Stimulated activated CD8-positive, alpha-beta memory T cell treated with anti-CD3 and anti-CD28 coated beads, Interleukin-4, amount 100 ng/mL, for 24 hours (primary cell): ENCODE measurements around the gene CBY3.
"Not testable (repeated sequence)": the region's sequence is repeated elsewhere in the genome, so short reads cannot be mapped to it uniquely, and the experiment has no call there.

ENCODE experiments used
- DNase-seq: peaks from one replicate; pipeline ENCODE4 v3.0.0-alpha.2; 2020; ENCODE audit warnings: low read depth

Gene CBY3

GRCh38 chr5:179668391-179668790 lies 12.4 kb downstream of the CBY3 start:
- DNase-seq, result no peak

DNA sequence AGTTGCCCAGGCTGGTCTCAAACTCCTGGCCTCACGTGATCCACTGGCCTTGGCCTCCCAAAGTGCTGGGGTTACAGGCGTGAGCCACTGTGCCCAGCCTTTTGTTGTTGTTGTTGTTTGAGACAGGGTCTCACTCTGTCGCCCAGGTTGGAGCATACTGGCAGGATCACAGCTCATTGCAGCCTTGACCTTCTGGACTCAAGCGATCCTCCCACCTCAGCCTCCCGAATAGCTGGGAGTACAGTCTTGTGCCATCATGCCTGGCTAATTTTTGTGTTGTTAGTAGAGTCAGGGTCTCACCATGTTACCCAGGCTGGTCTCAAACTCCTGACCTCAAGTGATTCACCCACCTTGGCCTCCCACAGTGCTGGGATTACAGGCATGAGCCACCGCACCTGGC lies 19.2 kb downstream of the CBY3 start:
- not testable (repeated sequence) for DNase-seq

DNA sequence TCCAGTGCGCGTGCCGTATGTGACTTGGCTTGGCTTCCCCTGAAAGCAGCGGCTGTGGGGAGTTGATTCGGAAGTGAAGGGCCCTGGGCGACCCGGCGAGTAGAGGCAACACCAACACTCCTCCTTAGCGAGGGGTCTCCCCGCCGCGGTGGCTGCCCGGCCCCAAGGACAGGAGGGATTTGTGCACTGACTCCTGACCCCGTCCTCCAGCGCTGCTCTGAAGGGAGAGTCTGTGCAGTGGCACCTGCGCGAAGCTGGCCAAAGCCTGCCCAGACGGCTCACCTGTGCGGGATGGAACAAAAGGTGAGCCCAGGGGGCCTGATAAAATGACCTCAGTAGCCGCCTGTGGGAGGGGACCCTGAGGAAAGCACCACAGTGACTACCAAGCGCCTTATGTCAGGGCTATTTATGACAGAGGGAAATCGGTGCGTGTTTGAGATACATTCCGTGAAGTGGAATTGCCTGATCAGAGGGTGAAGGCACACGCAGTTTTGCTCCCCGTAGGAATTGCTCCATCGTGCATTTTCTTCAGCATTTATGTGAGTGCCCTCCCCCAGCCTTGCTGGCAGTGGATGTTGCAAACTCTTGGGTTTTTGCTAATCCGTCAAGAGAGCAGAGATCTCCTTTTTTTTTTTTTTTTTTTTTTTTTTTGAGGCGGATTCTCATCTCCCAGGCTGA lies 22.5 kb downstream of the CBY3 start:
- DNase-seq, result not testable (repeated sequence)

GRCh38 chr5:179657302-179658178 lies 23.3 kb downstream of the CBY3 start:
- not testable (repeated sequence) for DNase-seq

- DNase-seq, result not testable (repeated sequence)
Observed at GRCh38 chr5:179653135-179653534, 27.7 kb downstream of the CBY3 start.

DNA sequence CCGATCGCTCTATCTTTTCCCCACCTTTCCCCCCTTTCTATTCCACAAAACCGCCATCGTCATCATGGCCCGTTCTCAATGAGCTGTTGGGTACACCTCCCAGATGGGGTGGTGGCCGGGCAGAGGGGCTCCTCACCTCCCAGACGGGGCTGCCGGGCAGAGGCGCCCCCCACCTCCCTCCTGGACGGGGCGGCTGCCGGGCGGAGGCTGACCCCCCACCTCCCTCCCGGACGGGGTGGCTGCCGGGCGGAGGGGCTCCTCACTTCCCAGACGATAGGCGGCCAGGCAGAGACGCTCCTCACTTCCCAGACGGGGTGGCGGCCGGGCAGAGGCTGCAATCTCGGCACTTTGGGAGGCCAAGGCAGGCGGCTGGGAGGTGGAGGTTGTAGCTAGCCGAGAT lies 30.6 kb downstream of the CBY3 start:
- not testable (repeated sequence) for DNase-seq

DNA sequence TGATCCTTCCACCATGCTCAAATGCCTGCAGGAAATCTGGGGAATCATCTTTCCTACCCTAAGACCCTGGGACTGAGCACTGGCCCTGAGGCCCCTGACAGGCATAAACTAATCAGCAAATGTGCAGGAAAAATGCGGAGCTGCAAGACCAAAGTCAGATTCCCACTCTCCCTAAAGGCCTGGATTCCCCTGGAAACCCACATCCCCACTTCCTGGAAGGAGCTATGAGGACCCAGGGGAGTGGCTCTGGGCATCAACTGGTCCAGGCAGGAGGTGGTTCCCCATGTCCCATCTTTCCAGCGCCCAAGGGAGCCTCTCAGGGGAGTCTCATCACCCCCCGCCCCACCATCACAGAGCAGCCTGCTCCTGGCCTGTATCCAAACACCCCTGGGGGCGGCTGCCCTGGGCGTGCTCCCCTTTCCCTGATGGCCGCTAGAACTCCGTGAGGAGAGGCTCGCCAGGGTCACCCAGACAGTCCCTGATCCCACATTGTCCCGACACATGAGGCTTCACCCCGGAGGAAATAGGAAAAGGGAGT lies 31.6 kb downstream of the CBY3 start:
- DNase-seq, result not testable (repeated sequence)

GRCh38 chr5:179648410-179648809 lies 32.4 kb downstream of the CBY3 start:
- no peak for DNase-seq

DNA sequence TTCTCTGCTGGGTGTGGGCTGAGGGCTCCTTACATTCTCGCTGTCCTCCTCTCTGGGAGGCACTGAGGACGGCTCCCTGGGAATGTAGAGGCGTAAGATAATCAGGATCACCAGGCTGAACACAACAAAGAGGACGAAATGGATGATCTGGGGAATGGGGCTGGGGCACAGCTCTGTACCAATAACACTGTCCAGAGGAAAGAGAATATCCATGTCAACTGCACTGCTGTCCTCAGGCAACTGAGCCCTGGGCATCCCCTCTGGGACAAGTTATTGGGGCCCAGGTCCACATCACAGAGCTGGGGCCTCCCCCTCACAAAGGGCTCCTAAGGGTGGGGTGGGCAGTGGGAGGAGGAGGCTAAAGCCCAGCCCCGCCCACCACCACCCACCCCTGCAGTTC lies 36.1 kb downstream of the CBY3 start:
- not testable (repeated sequence) for DNase-seq

DNA sequence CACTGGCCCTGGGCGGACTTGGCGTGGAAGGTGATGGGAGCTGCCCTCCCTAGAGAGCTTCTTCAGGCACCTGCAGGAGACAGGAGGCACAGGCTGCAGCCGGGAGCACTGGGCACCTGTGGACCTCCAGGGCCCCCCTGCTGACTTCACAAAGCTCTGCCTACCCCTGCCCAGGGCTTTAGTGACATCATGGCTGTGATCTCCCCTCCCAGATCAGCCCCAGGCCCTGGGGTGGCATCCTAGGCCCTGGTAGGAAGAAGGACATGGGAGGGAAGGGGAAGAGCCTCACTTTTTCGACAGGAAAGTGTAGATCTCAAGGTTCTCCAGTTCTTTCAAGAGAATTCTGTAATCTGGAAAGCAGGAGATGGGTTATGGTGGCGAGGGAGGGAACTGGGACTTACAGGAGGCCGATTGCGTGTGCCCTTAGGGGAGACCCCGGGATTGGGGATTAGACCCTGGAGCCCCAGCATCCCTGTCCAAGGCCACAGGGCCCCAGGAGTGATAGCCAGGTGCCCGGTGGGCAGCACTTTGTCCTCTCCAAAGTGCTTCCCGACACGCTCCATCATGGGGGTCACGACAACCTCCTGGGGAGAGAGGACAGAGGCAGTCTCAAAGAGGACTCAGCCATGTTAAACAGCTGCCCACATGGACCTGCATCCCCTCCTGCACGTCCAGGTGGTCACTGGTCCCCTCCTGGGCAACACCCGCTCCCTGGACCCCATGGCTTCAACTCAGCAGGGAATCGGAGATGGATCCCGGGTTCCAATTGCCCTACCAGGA lies 37.5 kb downstream of the CBY3 start:
- not testable (repeated sequence) for DNase-seq

DNA sequence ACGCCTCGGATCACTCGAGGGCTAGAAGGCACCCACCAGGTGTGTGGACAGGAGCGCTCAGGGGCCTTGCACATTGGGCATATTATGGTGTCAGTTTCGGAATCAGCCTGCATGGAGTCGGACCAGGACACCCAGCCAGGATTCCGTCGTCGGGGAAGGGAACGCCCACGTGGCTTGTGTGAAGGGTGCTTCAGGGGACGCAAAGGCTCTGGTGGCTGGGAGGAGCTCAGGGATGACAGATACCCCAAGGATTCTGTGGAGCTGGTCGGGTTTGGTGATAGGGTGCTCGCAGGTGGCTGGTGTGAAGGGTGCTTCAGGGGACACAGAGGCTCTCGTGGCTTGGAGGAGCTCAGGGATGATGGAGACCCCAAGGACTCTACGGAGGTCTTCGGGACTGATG lies 38.2 kb downstream of the CBY3 start:
- not testable (repeated sequence) for DNase-seq

DNA sequence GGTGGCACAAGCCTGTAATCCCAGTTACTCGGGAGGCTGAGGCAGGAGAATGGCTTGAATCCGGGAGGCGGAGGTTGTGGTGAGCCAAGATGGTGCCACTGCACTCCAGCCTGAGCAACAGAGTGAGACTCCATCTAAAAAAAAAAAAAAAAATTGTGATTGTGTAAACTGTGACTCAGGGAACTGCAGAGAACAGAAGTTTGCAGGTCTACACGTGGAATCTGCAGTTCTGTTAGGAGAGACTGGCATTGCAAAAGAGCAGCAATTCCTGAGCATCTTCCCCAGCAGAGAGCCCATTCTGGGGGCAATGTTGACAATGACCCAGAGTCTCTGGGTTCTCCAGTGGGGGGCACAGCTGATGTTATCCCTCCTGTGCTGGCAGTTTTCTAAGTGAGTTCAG lies 39.1 kb downstream of the CBY3 start:
- not testable (repeated sequence) for DNase-seq

DNA sequence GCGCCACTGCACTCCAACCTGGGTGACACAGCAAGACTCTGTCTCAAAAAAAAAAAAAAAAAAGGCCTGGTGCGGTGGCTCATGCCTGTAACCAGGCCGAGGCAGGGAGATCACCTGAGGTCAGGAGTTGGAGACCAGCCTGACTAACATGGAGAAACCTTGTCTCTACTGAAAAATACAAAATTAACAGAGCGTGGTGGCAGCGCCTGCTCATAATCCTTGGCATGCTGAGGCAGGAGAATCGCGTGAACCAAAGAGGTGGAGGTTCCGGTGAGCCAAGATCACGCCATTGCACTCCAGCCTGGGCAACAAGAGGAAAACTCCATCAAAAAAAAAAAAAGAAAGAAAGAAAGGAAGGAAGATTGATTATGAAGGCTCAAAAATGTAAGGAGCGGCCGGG lies 41.5 kb downstream of the CBY3 start:
- not testable (repeated sequence) for DNase-seq

DNA sequence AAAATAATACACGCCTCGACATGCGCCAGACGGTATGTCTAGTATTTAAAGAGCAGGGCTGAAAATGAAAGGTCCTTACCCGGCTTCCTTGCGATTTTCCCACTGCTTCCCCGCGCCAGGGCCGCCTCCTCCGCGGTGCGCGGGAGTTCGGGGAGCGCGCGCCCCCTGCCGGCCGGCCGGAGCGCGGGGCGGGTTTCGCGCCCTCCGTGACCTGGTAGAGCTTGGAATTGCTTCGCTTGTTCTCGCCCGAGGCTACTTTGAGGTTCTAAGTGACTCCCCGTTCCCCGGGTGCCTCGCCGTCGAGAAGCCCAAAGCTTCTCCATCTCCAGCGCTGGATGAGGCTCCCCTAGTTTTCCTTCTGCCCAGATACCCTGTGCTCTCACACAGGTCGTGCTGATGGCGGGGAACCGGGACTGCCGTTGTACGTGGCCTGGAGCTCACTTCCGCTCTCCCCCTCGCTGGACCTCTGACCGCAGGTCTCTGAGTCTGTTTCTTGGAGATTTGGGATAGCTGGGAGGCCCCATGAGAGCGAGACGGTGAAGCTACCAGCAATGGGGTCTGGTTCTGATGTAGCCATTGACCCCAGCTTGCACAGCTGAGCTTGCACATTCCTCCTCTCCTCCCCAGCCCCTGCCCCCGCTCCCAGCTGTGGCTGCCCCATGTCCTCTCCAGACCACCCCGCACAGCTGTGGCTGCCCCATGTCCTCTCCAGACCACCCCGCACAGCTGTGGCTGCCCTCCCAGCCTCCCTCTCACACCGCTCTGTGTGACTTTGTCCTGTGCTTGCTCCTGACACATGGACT lies 46.3 kb downstream of the CBY3 start:
- not testable (repeated sequence) for DNase-seq

DNA sequence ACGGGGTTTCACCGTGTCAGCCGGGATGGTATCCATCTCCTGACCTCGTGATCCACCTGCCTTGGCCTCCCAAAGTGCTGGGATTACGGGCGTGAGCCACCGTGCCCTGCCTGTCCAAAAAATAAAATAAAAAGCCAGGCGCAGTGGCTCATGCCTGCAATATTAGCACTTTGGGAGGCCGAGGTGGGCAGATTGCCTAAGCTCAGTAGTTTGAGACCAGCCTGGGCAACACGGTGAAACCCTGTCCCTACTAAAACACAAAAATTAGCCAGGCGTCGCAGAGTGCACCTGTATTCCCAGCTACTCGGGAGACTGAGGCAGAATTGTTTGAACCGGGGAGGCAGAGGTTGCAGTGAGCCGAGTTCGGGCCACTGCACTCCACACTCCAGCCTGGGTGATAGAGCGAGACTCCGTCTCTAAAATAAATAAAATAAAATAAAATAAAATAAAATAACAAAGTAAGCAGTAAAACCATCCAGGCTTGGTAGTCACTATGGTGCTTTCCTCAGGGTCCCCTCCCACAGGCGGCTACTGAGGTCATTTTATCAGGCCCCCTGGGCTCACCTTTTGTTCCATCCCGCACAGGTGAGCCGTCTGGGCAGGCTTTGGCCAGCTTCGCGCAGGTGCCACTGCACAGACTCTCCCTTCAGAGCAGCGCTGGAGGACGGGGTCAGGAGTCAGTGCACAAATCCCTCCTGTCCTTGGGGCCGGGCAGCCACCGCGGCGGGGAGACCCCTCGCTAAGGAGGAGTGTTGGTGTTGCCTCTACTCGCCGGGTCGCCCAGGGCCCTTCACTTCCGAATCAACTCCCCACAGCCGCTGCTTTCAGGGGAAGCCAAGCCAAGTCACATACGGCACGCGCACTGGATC lies 47.1 kb downstream of the CBY3 start:
- not testable (repeated sequence) for DNase-seq
